ENCODE data around the gene ROR1.

DNA sequence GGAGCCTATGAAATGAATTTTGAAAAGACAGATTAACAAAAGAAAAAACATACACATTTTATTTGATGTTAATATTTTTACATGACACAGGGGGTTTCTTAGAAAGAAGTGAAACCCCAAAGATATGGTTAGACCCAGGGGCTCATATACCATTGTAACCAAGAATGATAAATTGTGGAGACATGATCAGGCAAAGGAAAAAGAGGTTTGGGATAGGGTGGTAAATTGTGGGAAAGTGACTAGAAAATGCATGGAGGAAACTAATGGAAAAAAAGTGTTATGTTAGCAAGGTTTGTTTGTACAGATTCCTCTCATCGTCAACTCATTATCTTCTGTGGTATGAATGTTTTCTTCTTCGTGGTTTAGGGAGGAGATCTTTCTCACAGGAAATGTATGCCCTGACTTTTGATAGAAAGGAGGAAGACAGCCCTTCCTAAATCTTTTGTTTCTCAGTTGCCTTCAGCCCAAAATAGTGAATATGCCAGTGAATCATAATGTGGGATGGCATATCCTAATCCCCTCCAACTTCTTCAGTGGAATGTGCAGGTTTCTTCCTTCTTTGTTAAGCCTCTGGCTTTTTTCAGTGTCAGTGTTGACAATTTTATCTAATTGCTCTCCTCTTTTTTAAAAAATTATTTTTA, 289.2 kb downstream of the ROR1 start:
- TF ChIP-seq TAF1 (IDR thresholded peaks at IDR 0.05; ENCODE audit: borderline replicate concordance, low read depth, low read length) = no peak
- no peak for TF ChIP-seq FOXM1 (IDR thresholded peaks at IDR 0.05; ENCODE audit: low read depth)
- TF ChIP-seq RAD21 (IDR thresholded peaks at IDR 0.05; ENCODE audit: low read length) = no peak
- TF ChIP-seq, protein P1, sequence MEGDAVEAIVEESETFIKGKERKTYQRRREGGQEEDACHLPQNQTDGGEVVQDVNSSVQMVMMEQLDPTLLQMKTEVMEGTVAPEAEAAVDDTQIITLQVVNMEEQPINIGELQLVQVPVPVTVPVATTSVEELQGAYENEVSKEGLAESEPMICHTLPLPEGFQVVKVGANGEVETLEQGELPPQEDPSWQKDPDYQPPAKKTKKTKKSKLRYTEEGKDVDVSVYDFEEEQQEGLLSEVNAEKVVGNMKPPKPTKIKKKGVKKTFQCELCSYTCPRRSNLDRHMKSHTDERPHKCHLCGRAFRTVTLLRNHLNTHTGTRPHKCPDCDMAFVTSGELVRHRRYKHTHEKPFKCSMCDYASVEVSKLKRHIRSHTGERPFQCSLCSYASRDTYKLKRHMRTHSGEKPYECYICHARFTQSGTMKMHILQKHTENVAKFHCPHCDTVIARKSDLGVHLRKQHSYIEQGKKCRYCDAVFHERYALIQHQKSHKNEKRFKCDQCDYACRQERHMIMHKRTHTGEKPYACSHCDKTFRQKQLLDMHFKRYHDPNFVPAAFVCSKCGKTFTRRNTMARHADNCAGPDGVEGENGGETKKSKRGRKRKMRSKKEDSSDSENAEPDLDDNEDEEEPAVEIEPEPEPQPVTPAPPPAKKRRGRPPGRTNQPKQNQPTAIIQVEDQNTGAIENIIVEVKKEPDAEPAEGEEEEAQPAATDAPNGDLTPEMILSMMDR (IDR thresholded peaks at IDR 0.05) = no peak
- TF ChIP-seq MEF2A (IDR thresholded peaks at IDR 0.05; ENCODE audit: borderline replicate concordance, low read depth) = no peak
- TF ChIP-seq, protein P2, sequence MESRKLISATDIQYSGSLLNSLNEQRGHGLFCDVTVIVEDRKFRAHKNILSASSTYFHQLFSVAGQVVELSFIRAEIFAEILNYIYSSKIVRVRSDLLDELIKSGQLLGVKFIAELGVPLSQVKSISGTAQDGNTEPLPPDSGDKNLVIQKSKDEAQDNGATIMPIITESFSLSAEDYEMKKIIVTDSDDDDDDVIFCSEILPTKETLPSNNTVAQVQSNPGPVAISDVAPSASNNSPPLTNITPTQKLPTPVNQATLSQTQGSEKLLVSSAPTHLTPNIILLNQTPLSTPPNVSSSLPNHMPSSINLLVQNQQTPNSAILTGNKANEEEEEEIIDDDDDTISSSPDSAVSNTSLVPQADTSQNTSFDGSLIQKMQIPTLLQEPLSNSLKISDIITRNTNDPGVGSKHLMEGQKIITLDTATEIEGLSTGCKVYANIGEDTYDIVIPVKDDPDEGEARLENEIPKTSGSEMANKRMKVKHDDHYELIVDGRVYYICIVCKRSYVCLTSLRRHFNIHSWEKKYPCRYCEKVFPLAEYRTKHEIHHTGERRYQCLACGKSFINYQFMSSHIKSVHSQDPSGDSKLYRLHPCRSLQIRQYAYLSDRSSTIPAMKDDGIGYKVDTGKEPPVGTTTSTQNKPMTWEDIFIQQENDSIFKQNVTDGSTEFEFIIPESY (IDR thresholded peaks at IDR 0.05; ENCODE audit: borderline replicate concordance, low read depth) = no peak
- no peak for TF ChIP-seq POLR2AphosphoS5 (IDR thresholded peaks at IDR 0.05; ENCODE audit: low read depth, low read length)
- no peak for TF ChIP-seq ELF1 (IDR thresholded peaks at IDR 0.05)
- no peak for TF ChIP-seq RFX5 (IDR thresholded peaks at IDR 0.05; ENCODE audit: low read length)
- no peak for TF ChIP-seq EP300 (IDR thresholded peaks at IDR 0.05; ENCODE audit: borderline replicate concordance in 1 of 2, low read depth in 1 of 2, low read length in 1 of 2)
- no peak for TF ChIP-seq FOXJ3 (CRISPR knock-in tag; IDR thresholded peaks at IDR 0.05)
- TF ChIP-seq EZH2phosphoT487 (IDR thresholded peaks at IDR 0.05; ENCODE audit: borderline replicate concordance, low read depth) = no peak
- TF ChIP-seq, protein P3, sequence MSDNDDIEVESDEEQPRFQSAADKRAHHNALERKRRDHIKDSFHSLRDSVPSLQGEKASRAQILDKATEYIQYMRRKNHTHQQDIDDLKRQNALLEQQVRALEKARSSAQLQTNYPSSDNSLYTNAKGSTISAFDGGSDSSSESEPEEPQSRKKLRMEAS (IDR thresholded peaks at IDR 0.05; ENCODE audit: low read depth) = no peak
- TF ChIP-seq RCOR1 (IDR thresholded peaks at IDR 0.05; ENCODE audit: low read length) = no peak
